Pulmonary artery endothelial cell (primary cell): Measurements from ENCODE around the gene RPS6KB2. TPM values are rescaled to one million over a fixed set of nuclear protein-coding genes. Genes with fewer than 3 reads are reported as not detected.
"Not testable (repeated sequence)": the region's sequence is repeated elsewhere in the genome, so short reads cannot be mapped to it uniquely, and the experiment has no call there.

ENCODE experiments used
- DNase-seq: peaks from one replicate; pipeline ENCODE4 v3.0.0-alpha.2; 2011; ENCODE audit warnings: low read depth, low spot score
- total RNA-seq: library from RNA; depleted of rRNA; stranded (reverse); fragments of >200 nt; gene quantifications from 2 replicates; pipeline ENCODE4 v1.2.3, GENCODE V29; 2014

Gene RPS6KB2
- total RNA-seq, 1 donor from 2014 or later, result 54.3 TPM

- not testable (repeated sequence) for DNase-seq
Observed at GRCh38 chr11:67427364-67427859, 882 bp upstream of the RPS6KB2 start.

- DNase-seq, result no peak
Observed at GRCh38 chr11:67429038-67429668, 859 bp downstream of the RPS6KB2 start.

GRCh38 chr11:67429722-67430121 lies 1.4 kb downstream of the RPS6KB2 start:
- no peak for DNase-seq

- DNase-seq, result no peak
Observed at GRCh38 chr11:67431346-67432249, 3.3 kb downstream of the RPS6KB2 start.

GRCh38 chr11:67432655-67433349 lies 4.5 kb downstream of the RPS6KB2 start:
- DNase-seq, result no peak

GRCh38 chr11:67433536-67434394 lies 5.5 kb downstream of the RPS6KB2 start:
- DNase-seq, result no peak

GRCh38 chr11:67434395-67434881 lies 6.1 kb downstream of the RPS6KB2 start:
- no peak for DNase-seq

- no peak for DNase-seq
Observed at GRCh38 chr11:67435031-67435726, 6.9 kb downstream of the RPS6KB2 start.

GRCh38 chr11:67435727-67436458 lies 7.6 kb downstream of the RPS6KB2 start:
- DNase-seq, result no peak

GRCh38 chr11:67436459-67437081 lies 8.3 kb downstream of the RPS6KB2 start:
- DNase-seq, result no peak

GRCh38 chr11:67437082-67437808 lies 9.0 kb downstream of the RPS6KB2 start, which contains the start of gene PTPRCAP:
Gene PTPRCAP (minus strand): TSS chr11:67437682. CDS start chr11:67437619, 63 bp downstream.
- DNase-seq, result no peak

GRCh38 chr11:67437809-67438157 lies 9.5 kb downstream of the RPS6KB2 start:
- DNase-seq, result no peak

GRCh38 chr11:67438158-67438902 lies 10.0 kb downstream of the RPS6KB2 start:
- DNase-seq, result no peak

- no peak for DNase-seq
Observed at GRCh38 chr11:67439321-67440228, 11.3 kb downstream of the RPS6KB2 start.

GRCh38 chr11:67440229-67441097 lies 12.2 kb downstream of the RPS6KB2 start:
- no peak for DNase-seq
